ENCODE results near the gene HOXD8.

Gene HOXD8

GRCh38 chr2:176128982-176129796 is at the start of gene HOXD8:
Gene HOXD8 (plus strand): TSS chr2:176129705. CDS start chr2:176130367, 662 bp downstream.
- DNase-seq (ENCODE audit: low read depth in 2 of 2): no peak

- DNase-seq (ENCODE audit: low read depth in 2 of 2): no peak
Measured at GRCh38 chr2:176079831-176080539, 49.5 kb upstream of the HOXD8 start.

GRCh38 chr2:176080540-176081375 is 48.7 kb upstream of the HOXD8 start:
- no peak for DNase-seq (ENCODE audit: low read depth in 2 of 2)

- DNase-seq (ENCODE audit: low read depth in 2 of 2): no peak
Measured at GRCh38 chr2:176081376-176081836, 48.1 kb upstream of the HOXD8 start.

- no peak for DNase-seq (ENCODE audit: low read depth in 2 of 2)
Measured at GRCh38 chr2:176081837-176082524, 47.5 kb upstream of the HOXD8 start.

- DNase-seq (ENCODE audit: low read depth in 2 of 2): no peak
Measured at GRCh38 chr2:176082525-176082823, 47.0 kb upstream of the HOXD8 start.

GRCh38 chr2:176082824-176083751 is 46.4 kb upstream of the HOXD8 start:
- no peak for DNase-seq (ENCODE audit: low read depth in 2 of 2)

- DNase-seq (ENCODE audit: low read depth in 2 of 2): no peak
Measured at GRCh38 chr2:176083796-176084261, 45.7 kb upstream of the HOXD8 start, which contains the start of gene EVX2. Gene EVX2 (minus strand): TSS chr2:176083962. CDS start chr2:176083776, 186 bp downstream.

GRCh38 chr2:176084611-176085119 is 44.8 kb upstream of the HOXD8 start:
- no peak for DNase-seq (ENCODE audit: low read depth in 2 of 2)

- DNase-seq (ENCODE audit: low read depth in 2 of 2): no peak
Measured at GRCh38 chr2:176085120-176085788, 44.3 kb upstream of the HOXD8 start.

GRCh38 chr2:176085861-176086771 is 43.4 kb upstream of the HOXD8 start:
- DNase-seq (ENCODE audit: low read depth in 2 of 2): no peak

- DNase-seq (ENCODE audit: low read depth in 2 of 2): no peak
Measured at GRCh38 chr2:176087330-176088047, 42.0 kb upstream of the HOXD8 start.

GRCh38 chr2:176088048-176088936 is 41.2 kb upstream of the HOXD8 start:
- no peak for DNase-seq (ENCODE audit: low read depth in 2 of 2)

- no peak for DNase-seq (ENCODE audit: low read depth in 2 of 2)
Measured at GRCh38 chr2:176088937-176089842, 40.3 kb upstream of the HOXD8 start.

GRCh38 chr2:176089843-176090395 is 39.6 kb upstream of the HOXD8 start:
- DNase-seq (ENCODE audit: low read depth in 2 of 2): no peak
